Trophoblast cell (in vitro differentiated cells and primary cell): ENCODE data around the gene MAP1LC3A.

Source experiments
- DNase-seq, 2 donors: peaks; one replicate each; pipeline ENCODE4 v3.0.0-alpha.2; 2016
- H2AFZ ChIP-seq: 2 replicates; pipeline ENCODE4 v1.6.1; 2013; ENCODE audit warnings: low read length, moderate library complexity, mild to moderate bottlenecking; ENCODE audit not compliant: insufficient read depth, poor library complexity
- H2AK5ac ChIP-seq: 2 replicates; pipeline ENCODE4 v1.6.1; 2013; ENCODE audit warnings: mild to moderate bottlenecking, low read length
- H2BK120ac ChIP-seq: 2 replicates; pipeline ENCODE4 v1.6.1; 2013; ENCODE audit warnings: low read length, mild to moderate bottlenecking, moderate library complexity; ENCODE audit not compliant: insufficient read depth, poor library complexity
- H2BK12ac ChIP-seq: 2 replicates; pipeline ENCODE4 v1.6.1; 2013; ENCODE audit warnings: mild to moderate bottlenecking, low read length, moderate library complexity
- H2BK5ac ChIP-seq: 2 replicates; pipeline ENCODE4 v1.6.1; 2013; ENCODE audit warnings: low read length, low read depth, moderate library complexity, mild to moderate bottlenecking; ENCODE audit not compliant: poor library complexity
- H3K14ac ChIP-seq: 2 replicates; pipeline ENCODE4 v1.6.1; 2013; ENCODE audit warnings: mild to moderate bottlenecking, low read length
- H3K18ac ChIP-seq: 2 replicates; pipeline ENCODE4 v1.6.1; 2013; ENCODE audit warnings: mild to moderate bottlenecking, low read length
- H3K23ac ChIP-seq: 2 replicates; pipeline ENCODE4 v1.6.1; 2013; ENCODE audit warnings: low read length
- H3K27ac ChIP-seq: 2 replicates; pipeline ENCODE4 v1.5.1; 2013; ENCODE audit warnings: low read depth, mild to moderate bottlenecking, inconsistent platforms, low read length, moderate library complexity
- H3K27me3 ChIP-seq: 2 replicates; pipeline ENCODE4 v1.6.1; 2013; ENCODE audit warnings: inconsistent platforms, mild to moderate bottlenecking, low read length, moderate library complexity; ENCODE audit not compliant: insufficient read depth
- H3K36me3 ChIP-seq, 2 experiments: 1 replicate in 1 of 2; 2 replicates in 1 of 2; pipeline ENCODE4 v1.6.1; 2013; ENCODE audit warnings: low read length in 2 of 2, mild to moderate bottlenecking in 2 of 2, moderate library complexity in 1 of 2; ENCODE audit not compliant: insufficient read depth in 2 of 2, control insufficient read depth in 1 of 2
- H3K4ac ChIP-seq: 2 replicates; pipeline ENCODE4 v1.6.1; 2013; ENCODE audit warnings: low read depth, mild to moderate bottlenecking, low read length, moderate library complexity
- H3K4me1 ChIP-seq, 2 experiments: 1 replicate in 1 of 2; 2 replicates in 1 of 2; pipeline ENCODE4 v1.6.1; 2013; ENCODE audit warnings: low read length in 2 of 2, mild to moderate bottlenecking in 2 of 2, moderate library complexity in 1 of 2; ENCODE audit not compliant: insufficient read depth in 2 of 2, control insufficient read depth in 1 of 2
- H3K4me2 ChIP-seq: 2 replicates; pipeline ENCODE4 v1.6.1; 2013; ENCODE audit warnings: inconsistent platforms, mild to moderate bottlenecking, low read length, moderate library complexity
- H3K4me3 ChIP-seq: 2 replicates; pipeline ENCODE4 v1.5.1; 2013; ENCODE audit warnings: mild to moderate bottlenecking, low read depth, low read length, inconsistent platforms
- H3K79me1 ChIP-seq: one replicate; pipeline ENCODE4 v1.6.1; 2013; ENCODE audit warnings: low read length
- H3K79me2 ChIP-seq: 2 replicates; pipeline ENCODE4 v1.6.1; 2013; ENCODE audit warnings: low read length, mild to moderate bottlenecking; ENCODE audit not compliant: control insufficient read depth, insufficient read depth, poor library complexity
- H3K9ac ChIP-seq: 2 replicates; pipeline ENCODE4 v1.6.1; 2013; ENCODE audit warnings: mild to moderate bottlenecking, low read length
- H3K9me3 ChIP-seq: 2 replicates; pipeline ENCODE4 v1.6.1; 2013; ENCODE audit warnings: low read depth, mild to moderate bottlenecking, control low read depth, inconsistent platforms, low read length; ENCODE audit not compliant: insufficient read depth
- H4K12ac ChIP-seq: 2 replicates; pipeline ENCODE4 v1.6.1; 2013; ENCODE audit warnings: low read depth, mild to moderate bottlenecking, low read length, moderate library complexity
- H4K8ac ChIP-seq: 2 replicates; pipeline ENCODE4 v1.6.1; 2013; ENCODE audit warnings: low read depth, mild to moderate bottlenecking, low read length, moderate library complexity
- H4K91ac ChIP-seq: one replicate; pipeline ENCODE4 v1.6.1; 2013; ENCODE audit warnings: low read depth, mild to moderate bottlenecking, low read length, moderate library complexity
- WGBS: extraction: QIAGEN DNeasy Blood & Tissue Kit; methylation state at CpG from one replicate; pipeline ENCODE4 v1.1.7; 2013; ENCODE audit warnings: missing lambda C conversion rate; ENCODE audit not compliant: insufficient read length, insufficient coverage; ENCODE audit errors: extremely low coverage; 5-methylcytosine and 5-hydroxymethylcytosine counted together

Gene MAP1LC3A

GRCh38 chr20:34522969-34523871 is 35.3 kb upstream of the MAP1LC3A start:
- no peak overlapping the region for H2BK12ac ChIP-seq
- H3K9me3 ChIP-seq, result no peaks in the 10 kb centered on the region
- H4K8ac ChIP-seq, result no peak overlapping the region
- H3K27ac ChIP-seq, result no peak overlapping the region
- H3K18ac ChIP-seq, result peak overlapping the region; percentile 21
- peaks cover 4% of the 10 kb centered on the region for H3K79me2 ChIP-seq
- H3K9ac ChIP-seq, result no peak overlapping the region
- peak overlapping the region; percentile 21 for H2AFZ ChIP-seq
- H3K14ac ChIP-seq, result no peak overlapping the region
- no CpG with 5 or more reads among the region's 17 CpGs for WGBS
- H2BK5ac ChIP-seq, result no peak overlapping the region
- H3K79me1 ChIP-seq, result no peaks in the 10 kb centered on the region
- no peak overlapping the region for H2BK120ac ChIP-seq
- H3K23ac ChIP-seq, result no peak overlapping the region
- no peak overlapping the region for H3K4me3 ChIP-seq
- peak; percentile 44 to 57 for DNase-seq
- no peak overlapping the region for H2AK5ac ChIP-seq
- H4K91ac ChIP-seq, result no peak overlapping the region
- no peak overlapping the region for H3K4me2 ChIP-seq
- H3K4me1 ChIP-seq, result peaks cover 8 to 17% of the 10 kb centered on the region in 2 experiments
- no peaks in the 10 kb centered on the region for H3K27me3 ChIP-seq
- peak overlapping the region; percentile 49 for H3K4ac ChIP-seq
- peaks cover 13 to 29% of the 10 kb centered on the region in 2 experiments for H3K36me3 ChIP-seq
- no peak overlapping the region for H4K12ac ChIP-seq

GRCh38 chr20:34524426-34524825 is 34.1 kb upstream of the MAP1LC3A start:
- H3K18ac ChIP-seq, result no peak overlapping the region
- H3K79me1 ChIP-seq, result no peaks in the 10 kb centered on the region
- H4K8ac ChIP-seq, result no peak overlapping the region
- no peak overlapping the region for H2BK120ac ChIP-seq
- H3K36me3 ChIP-seq, result peaks cover 24 to 37% of the 10 kb centered on the region in 2 experiments
- H3K4me2 ChIP-seq, result no peak overlapping the region
- H4K12ac ChIP-seq, result no peak overlapping the region
- no peak overlapping the region for H2BK5ac ChIP-seq
- no peak overlapping the region for H2AFZ ChIP-seq
- no peak overlapping the region for H3K9ac ChIP-seq
- no peak overlapping the region for H4K91ac ChIP-seq
- no peak overlapping the region for H3K14ac ChIP-seq
- no CpG with 5 or more reads among the region's 11 CpGs for WGBS
- H3K4me3 ChIP-seq, result no peak overlapping the region
- H2BK12ac ChIP-seq, result no peak overlapping the region
- no peaks in the 10 kb centered on the region for H3K27me3 ChIP-seq
- no peak overlapping the region for H2AK5ac ChIP-seq
- H3K4ac ChIP-seq, result peak overlapping the region; percentile 29
- no peaks in the 10 kb centered on the region for H3K9me3 ChIP-seq
- peaks cover 4% of the 10 kb centered on the region for H3K79me2 ChIP-seq
- H3K23ac ChIP-seq, result no peak overlapping the region
- H3K27ac ChIP-seq, result no peak overlapping the region
- no peak for DNase-seq
- H3K4me1 ChIP-seq, result peaks cover 8 to 17% of the 10 kb centered on the region in 2 experiments

GRCh38 chr20:34525342-34525708 is 33.2 kb upstream of the MAP1LC3A start:
- Histone ChIP-seq H3K4me3 (no peak overlapping the region), H3K36me3 (peaks cover 30 to 46% of the 10 kb centered on the region in 2 experiments), H3K79me1 (no peaks in the 10 kb centered on the region), H3K23ac (no peak overlapping the region), H3K14ac (no peak overlapping the region), H2AK5ac (no peak overlapping the region), H3K79me2 (peaks cover 4% of the 10 kb centered on the region), H4K8ac (no peak overlapping the region), H3K4me1 (peaks cover 8 to 17% of the 10 kb centered on the region in 2 experiments), H3K9me3 (no peaks in the 10 kb centered on the region), H4K12ac (no peak overlapping the region), H3K4ac (no peak overlapping the region), H3K9ac (no peak overlapping the region), H2BK5ac (no peak overlapping the region), H2BK12ac (no peak overlapping the region), H3K18ac (no peak overlapping the region), H2AFZ (no peak overlapping the region), H2BK120ac (no peak overlapping the region), H3K4me2 (no peak overlapping the region), H3K27ac (no peak overlapping the region), H4K91ac (no peak overlapping the region), H3K27me3 (no peaks in the 10 kb centered on the region)
- DNase-seq, result no peak
- WGBS, result no CpG with 5 or more reads among the region's 7 CpGs

- DNase-seq, result peak; percentile 86 to 93
- no peaks in the 10 kb centered on the region for H3K27me3 ChIP-seq
- peak overlapping the region; percentile 54 for H3K27ac ChIP-seq
- no peak overlapping the region for H4K12ac ChIP-seq
- peaks cover 2% of the 10 kb centered on the region for H3K9me3 ChIP-seq
- no peak overlapping the region for H3K18ac ChIP-seq
- H2AK5ac ChIP-seq, result no peak overlapping the region
- no peak overlapping the region for H2BK120ac ChIP-seq
- no peak overlapping the region for H3K4me3 ChIP-seq
- WGBS, result no CpG with 5 or more reads among the region's 14 CpGs
- H3K23ac ChIP-seq, result no peak overlapping the region
- no peaks in the 10 kb centered on the region for H3K79me1 ChIP-seq
- H3K9ac ChIP-seq, result no peak overlapping the region
- no peak overlapping the region for H3K14ac ChIP-seq
- no peak overlapping the region for H2BK12ac ChIP-seq
- H3K79me2 ChIP-seq, result peaks cover 4% of the 10 kb centered on the region
- H2BK5ac ChIP-seq, result no peak overlapping the region
- H4K91ac ChIP-seq, result no peak overlapping the region
- H3K4me2 ChIP-seq, result no peak overlapping the region
- H4K8ac ChIP-seq, result no peak overlapping the region
- peaks cover 8 to 17% of the 10 kb centered on the region in 2 experiments for H3K4me1 ChIP-seq
- H2AFZ ChIP-seq, result no peak overlapping the region
- peaks cover 32 to 51% of the 10 kb centered on the region in 2 experiments for H3K36me3 ChIP-seq
- H3K4ac ChIP-seq, result no peak overlapping the region
Observed at GRCh38 chr20:34525709-34526416, 32.7 kb upstream of the MAP1LC3A start.
